NCI-H1694 (cell line): ENCODE data around the gene ADGRG7.
A peak's percentile ranks its signal among the peaks of the same experiment; 100 is the strongest.
"Not testable (repeated sequence)": the region's sequence is repeated elsewhere in the genome, so short reads cannot be mapped to it uniquely, and the experiment has no call there.

Experiments used
- DNase-seq: peaks from one replicate; lab custom pipeline; 2025; lab: John Stamatoyannopoulos, UW

ADGRG7 gene, protein sequence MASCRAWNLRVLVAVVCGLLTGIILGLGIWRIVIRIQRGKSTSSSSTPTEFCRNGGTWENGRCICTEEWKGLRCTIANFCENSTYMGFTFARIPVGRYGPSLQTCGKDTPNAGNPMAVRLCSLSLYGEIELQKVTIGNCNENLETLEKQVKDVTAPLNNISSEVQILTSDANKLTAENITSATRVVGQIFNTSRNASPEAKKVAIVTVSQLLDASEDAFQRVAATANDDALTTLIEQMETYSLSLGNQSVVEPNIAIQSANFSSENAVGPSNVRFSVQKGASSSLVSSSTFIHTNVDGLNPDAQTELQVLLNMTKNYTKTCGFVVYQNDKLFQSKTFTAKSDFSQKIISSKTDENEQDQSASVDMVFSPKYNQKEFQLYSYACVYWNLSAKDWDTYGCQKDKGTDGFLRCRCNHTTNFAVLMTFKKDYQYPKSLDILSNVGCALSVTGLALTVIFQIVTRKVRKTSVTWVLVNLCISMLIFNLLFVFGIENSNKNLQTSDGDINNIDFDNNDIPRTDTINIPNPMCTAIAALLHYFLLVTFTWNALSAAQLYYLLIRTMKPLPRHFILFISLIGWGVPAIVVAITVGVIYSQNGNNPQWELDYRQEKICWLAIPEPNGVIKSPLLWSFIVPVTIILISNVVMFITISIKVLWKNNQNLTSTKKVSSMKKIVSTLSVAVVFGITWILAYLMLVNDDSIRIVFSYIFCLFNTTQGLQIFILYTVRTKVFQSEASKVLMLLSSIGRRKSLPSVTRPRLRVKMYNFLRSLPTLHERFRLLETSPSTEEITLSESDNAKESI

DNA sequence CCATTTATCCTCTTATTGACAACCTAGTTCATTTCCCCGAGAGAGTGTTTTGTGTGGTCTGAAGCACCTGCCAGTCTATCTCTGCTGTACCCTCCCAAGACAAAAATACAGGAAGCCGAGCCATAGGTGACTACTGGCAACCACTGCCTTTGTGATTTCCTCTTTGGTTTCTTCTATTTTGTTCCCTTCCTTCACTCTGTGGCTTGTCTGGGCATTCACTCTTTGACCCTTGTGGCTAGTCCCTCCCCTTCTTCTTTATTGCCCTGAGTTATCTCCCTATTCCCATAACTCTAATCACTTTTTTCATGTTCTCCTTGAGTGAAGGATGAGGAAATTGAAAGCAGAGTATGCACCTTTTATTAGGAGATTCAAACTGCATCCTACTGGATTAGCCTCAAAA, at the start of gene ADGRG7:
Gene ADGRG7, plus strand, starts transcription at position 297 of the 400 bp plus-strand sequence. CDS start 256 bp downstream, outside the sequence.
- no peak for DNase-seq

DNA sequence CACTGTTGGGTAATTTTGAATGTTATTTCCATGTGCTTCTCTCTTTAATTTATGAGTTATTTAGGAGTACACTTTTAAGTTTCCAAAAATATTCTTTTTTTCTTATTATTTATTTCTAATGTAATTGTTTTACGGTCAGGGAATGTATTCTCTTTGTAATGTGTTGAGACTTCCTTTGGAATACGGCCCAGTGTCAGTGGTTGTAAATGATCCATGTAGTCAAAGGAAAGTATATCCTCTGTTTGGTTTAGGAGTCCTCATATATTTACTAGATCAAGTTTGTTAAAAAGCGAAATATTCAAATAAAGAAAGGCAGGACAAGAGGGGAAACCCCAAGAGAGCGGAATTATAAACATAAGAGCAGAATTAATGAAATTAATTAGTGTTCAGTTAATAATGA, 49.0 kb upstream of the ADGRG7 start:
- no peak for DNase-seq

DNA sequence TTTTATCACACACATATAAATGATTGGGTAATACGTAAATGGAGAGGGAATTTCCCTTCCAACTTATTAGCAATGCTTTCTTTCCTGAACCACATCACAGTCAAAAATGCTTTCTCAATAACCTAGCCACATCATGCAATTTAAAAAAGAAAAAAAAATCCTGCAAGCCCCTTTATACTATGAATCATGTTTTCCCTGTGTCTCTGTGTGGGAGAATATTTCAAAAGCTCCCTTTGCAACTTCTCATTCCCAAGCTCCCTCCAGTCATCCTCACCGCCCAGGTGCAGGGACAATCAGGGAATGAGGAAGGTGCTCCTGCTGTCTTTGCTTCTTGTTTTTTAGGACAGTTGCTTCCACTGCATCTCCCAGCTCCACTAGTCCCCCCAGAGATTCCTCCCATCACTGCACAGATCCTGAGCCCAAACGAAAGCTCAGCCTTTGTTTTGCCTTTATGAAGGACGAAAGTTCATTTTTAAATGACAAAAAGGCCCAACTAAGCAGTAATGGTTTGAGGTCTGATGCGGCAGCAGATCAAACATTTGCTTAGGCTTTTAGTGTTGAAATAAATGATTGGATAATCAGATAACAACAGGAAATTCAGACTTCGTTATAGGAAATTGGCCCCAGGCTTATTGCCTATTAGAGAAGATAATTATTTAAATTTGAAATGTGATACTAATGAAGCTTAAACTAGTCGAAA, 47.8 kb upstream of the ADGRG7 start:
- DNase-seq: no peak

DNA sequence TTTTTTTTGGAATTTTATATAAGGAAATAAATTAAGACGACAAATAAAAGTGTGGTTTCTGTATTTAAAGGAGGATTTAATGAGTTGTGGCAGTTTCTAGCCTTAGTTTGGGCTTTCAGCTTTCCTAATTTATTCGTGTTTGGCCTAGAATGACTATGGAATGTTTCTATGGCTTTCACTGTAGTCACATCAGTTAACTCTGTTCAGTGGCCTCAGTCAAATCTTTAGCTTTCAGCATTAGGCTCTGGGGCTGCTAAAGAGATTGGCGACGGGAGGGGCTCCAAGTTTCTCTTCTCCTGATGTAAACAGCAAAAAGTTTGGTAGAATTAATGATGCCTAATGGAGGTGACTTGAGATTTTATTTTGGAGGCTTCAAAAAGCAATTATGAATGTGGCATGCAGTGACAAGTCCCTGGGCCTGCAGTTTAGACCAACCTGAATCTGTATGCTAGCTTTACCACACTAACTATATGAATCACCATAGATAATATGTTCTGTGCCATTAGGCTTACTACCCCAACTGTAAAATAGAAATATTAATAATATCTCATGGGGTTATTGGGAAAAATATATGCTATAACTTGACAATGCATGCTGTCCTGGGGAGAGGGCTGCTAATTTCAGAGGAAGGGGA, 47.1 kb upstream of the ADGRG7 start:
- no peak for DNase-seq

DNA sequence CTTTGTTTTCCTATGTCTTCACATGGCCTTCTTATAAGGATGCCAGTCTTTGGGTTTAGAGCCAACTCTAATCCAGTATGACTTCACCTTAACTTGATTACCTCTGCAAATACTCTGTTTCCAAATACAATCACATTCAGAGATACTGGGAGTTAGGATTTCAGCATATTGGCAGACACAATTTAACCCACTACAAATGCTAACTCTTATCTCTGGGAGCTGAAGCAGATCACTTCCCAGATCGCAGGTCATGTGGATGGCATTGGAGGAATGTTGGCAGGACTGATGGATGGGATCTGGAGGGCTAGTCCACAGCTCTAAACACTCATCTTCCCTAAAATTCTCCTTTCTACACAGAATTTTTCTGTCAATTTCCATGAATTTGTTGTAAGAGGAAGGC, 46.2 kb upstream of the ADGRG7 start:
- DNase-seq: no peak

DNA sequence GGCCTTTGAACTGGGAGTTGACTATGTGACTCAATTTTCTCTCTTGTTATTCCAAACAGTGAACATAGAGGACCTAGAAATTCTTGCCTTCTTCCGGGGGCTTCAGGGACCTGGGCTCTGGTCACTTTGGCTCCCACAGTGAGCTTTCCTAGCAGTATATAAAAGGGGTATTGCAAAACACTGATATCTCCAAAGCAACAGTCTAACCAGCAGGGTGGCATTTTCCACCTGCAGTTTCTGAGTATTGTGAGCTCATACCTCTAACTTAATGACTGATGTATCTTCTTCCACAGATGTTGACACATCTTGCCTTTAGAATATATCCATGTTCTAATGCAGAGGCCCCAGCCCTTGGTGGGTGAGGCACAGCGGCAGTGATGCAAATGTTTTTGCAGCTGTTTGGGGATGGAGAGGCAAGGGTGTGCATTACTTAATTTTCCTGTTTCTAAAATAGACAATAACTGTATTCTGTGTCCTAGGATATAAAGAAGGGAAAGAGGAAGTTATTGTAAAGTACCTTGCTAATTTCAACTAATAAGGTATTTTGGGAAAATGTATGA, 45.7 kb upstream of the ADGRG7 start:
- no peak for DNase-seq

DNA sequence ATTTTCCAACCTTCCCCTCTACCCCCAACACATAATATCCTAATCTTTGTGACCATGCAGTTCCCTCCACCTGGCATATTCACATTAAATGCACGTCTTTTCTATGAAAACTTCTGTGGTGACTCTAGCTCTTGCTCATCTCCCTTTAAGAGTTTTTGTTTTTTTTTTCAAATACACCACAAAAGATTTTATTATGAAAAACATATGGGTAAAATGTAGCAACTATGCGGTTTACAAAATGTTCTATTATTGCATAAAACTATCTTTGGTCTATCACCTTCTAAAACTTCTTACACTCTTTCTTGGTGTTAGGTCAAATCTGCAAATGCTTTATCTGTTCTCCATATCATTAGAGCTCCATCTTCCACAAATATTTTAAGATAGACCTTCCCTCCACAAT, 38.6 kb upstream of the ADGRG7 start:
- no peak for DNase-seq

DNA sequence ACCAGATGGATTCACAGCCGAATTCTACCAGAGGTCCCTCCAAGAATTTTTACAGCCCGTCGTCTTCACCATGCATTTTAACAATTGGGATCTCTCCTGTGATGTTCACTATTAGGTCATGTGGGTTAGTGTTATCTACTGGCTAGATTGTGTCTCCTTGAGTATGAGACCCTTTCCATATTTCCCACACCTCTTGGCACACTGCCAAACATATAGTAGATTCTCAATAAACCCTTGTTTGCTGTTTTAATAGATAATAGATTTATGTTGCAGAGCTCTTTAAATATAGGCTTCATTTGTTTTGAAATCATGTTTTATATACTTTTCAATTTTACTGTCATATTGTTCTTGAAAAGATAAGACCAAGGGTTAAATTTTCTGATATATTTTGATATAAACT, 34.9 kb upstream of the ADGRG7 start:
- no peak for DNase-seq

DNA sequence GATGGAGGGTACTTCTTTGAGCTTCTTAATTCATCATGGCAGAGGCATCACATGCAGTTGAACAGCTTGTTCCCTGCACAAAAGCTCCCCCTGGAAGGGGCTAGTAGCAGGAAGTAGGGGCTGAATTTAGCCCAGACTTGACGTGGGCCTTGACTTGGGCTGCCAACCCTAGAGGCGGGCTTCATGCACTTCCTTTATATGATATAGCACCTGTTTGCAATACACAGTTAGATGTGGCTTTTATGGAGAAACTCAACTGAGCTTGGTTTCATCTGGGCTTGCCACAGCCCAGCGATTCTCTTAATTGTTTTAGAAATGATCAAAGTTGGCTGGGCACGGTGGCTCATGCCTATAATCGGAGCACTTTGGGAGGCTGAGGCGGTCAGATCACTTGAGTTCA, 33.7 kb upstream of the ADGRG7 start:
- DNase-seq: no peak

DNA sequence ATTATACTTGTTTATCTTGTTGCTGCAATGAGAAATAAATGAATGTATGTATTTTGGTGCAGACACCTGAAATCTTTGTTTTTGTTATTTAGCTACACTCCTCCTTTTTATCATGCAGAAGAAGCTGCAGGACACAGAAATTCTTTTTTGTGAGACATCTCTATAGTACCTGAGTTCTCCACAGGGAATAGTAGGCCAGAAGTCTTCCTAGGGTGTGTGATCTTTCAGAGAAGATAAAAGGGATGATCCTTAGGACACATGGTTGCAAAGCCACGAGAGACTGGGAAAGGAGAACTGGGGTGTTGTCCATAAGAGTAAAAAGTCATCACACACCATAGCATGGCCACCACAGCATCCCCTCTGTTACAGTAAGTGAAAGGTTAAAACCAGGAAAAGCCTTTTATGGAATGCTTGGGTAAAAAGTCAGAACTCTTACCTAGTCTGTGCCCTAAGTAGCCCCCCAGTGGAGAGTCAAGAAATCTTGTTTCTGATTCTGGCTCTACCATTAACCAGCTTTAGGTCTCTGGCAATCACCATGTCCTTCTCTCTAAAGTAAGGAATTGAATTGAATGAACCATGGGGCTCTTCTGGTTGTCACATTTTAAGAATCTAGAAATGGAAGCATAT, 31.9 kb upstream of the ADGRG7 start:
- no peak for DNase-seq

DNA sequence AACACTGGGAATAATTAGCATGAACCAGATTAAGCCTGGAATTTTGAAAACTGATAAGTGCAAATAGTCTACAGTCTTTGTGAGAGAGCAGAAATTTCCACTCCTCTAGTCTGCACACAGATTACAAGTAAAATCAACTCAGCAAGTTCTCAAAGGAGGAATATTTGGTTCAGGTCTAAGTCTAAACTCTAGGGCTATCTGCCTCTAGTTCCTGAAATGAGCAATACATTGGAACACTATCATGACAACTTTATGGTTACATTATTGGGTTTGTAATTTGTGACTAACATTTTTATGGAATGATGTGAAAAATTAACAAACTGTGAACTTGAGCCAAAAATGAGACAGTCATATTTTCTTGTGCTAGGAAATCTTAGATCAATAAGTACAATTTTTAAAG, 30.8 kb upstream of the ADGRG7 start:
- no peak for DNase-seq

DNA sequence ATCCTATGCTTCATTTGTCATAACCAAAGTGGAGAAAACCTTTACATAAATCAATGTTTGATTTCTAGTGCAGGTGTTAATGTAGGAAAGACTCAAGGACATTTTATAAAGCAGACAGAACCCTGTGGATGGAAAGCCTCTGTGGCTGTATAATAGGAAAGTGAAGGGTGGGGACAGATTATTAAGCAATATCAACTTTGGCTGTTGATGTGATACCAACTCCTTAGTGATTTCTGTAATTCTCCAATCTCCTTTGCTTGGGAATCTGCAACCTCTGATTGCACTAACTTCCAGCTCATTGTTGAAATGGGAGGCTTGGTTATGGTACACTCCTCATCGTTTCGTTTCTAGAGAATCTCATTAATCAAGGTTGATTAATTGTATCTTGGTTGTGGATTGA, 29.3 kb upstream of the ADGRG7 start:
- no peak for DNase-seq

DNA sequence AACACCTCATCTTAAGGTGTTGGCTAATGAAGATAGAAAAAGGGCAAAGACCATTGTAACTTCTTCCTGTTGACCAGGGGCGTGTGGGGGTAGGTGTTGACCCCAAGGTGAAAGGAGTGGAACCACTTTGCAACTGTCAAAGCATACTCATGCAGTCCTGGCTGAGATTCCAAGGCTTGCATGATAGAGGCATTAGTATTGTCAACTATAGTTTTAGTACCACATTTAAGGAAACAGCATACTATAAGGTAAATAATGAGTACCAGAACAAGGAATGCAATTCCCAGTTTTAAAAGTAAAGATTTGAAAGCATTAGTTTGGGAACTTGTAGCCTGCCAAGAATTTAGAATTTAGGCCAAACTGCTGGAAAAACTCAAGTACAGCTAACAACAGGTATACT, 27.8 kb upstream of the ADGRG7 start:
- no peak for DNase-seq

DNA sequence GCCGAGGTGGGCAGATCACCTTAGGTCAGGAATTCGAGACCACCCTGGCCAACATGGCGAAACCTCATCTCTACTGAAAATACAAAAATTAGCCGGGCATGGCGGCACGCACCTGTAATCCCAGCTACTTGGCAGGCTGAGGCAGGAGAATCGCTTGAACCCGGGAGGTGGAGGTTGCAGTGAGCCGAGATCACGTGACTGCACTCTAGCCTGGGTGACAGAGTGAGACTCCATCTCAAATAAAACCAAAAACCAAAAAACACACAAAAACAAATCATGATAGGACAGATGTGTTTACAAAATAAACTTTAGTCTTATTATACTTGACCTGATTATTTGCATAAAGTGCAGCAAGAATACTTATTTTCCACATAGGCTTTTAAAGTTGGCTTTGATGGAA, 27.2 kb upstream of the ADGRG7 start:
- not testable (repeated sequence) for DNase-seq

DNA sequence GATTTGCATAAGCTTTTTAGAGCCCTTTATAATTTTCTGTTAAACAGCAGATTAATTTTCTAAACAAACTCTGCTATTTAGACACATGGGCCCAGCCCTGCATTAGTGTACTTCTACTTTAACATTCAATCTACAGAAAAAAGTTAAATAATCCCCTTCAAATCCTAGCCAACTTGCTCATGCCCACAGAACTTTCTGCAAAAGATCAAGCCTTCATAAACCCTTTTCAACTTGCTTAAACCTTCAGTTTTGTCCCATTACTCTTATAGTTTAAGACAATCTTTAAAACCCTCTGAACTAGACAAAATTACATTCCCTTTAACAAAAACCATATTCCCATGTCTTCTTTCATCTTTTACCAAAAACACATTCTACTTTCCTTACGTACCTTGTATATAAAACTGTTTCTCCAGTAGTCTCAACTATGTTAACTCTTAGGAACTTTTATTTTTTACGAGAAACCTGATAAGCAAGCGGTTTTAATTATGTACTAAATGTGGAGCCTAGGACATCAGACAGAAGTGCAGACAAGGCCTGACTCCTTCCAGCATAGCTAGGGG, 25.2 kb upstream of the ADGRG7 start:
- no peak for DNase-seq

DNA sequence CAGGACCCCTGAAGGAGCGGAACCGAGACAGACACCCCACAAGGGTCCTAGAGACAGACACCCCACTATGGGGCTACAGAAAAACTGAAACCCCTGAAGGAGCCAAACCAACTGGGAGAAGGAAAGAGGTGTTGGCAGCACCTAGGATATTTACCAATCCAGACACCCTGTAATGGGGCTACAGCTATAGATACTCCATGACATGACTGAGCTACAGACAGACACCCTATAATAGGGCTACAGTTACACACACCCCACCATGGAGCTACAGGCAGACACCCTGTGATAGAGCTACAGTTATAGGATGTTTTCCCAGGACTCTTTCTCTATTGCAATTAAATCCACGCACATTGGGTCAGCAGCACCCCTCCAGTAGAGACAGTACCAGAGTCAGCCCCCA, 22.6 kb upstream of the ADGRG7 start:
- DNase-seq: no peak

DNA sequence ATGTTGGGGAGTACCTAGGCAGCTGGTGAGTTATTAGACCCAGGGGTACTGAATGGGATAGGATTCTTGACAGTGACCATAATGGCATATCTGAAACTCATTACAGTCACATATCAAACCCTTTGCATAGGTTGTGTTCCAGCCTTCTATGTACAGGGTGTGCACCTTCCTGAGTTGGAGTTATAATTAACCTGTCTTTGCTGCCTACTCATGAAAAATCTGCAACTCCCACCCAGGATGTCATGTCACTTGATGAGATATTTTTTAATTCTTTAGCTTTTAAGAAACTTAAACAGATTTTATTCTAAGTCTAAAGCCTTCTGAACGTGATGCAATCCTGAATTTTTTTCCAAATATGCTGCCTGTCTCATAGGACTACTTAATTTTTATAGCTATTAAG, 21.1 kb upstream of the ADGRG7 start:
- no peak for DNase-seq

DNA sequence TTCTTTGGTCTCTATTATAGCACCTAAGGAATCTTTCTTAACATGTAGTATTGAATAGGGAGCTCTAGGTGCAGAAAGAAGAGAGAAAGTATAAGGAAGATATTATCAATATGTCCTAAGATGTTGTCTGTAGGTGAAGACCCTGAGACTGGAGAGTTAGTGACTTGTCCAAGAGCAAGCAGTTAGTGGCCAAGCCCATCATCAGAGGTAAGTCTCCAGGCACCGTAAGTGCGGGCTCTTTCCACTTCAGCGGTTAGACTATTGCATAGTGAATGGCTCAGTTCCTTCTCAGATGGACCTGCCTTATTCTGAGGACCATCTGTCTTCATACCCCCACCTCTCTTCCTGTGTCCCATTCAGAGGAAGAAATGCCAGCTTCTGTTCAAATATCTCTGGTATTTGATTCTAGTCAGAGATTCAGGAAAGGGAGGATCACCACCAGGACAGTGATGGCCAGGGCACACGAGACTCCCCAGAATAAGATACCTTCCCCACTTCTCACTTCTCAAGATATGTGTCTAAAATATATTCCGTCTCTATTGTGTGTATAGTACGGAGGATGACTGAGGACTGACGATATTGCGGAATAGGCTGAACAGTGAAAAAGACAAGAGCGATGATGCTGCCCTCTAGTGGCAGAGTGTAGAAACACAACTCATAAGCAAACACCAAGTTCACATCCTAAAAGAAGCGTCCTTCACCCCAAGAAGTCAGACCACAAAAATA, 19.1 kb upstream of the ADGRG7 start:
- DNase-seq: peak; percentile 52

DNA sequence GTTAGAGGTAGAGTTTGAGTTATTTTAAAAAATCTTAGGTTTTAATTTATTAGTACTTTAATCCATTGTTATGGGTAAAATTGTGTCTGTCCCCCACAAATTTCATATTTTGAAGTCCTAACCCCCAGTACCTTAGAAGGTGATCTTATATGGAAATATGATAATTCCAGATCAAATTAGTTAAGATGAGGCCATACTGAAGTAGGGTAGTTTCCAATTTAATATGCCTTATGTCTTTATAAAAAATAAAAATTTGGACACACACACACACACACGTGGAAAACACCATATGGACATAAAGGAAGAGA, 18.6 kb upstream of the ADGRG7 start:
- DNase-seq: no peak

DNA sequence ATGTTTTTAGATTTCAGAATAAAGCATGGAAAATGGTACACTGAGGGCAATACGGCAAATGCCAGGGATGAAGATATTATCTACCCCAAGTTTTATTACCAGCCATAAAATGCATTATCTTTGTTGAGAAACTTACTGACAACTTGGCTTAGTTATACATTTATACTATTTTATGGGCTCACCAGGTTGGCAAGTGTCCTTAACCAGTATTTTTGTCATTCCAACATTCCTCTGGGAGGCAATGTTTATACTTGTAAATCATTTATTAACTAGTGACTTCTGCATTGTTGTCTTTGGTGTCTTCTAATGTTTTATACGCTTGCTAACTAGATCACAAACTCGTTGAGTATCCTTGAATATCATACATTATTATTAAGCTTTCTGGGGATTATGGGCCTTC, 18.0 kb upstream of the ADGRG7 start:
- no peak for DNase-seq
